CD4-positive, alpha-beta T cell treated with Interleukin-17A for 1 hour (primary cell): ENCODE results near the gene ZPR1.
"Not testable (repeated sequence)": the region's sequence is repeated elsewhere in the genome, so short reads cannot be mapped to it uniquely, and the experiment has no call there.

Experiments used
- DNase-seq: peaks from one replicate; pipeline ENCODE4 v3.0.0-alpha.2; 2020

Gene ZPR1

GRCh38 chr11:116792144-116792868 is 4.5 kb upstream of the ZPR1 start:
- no peak for DNase-seq

- no peak for DNase-seq
Observed at GRCh38 chr11:116791813-116792143, 4.0 kb upstream of the ZPR1 start, which contains the start of gene APOA5. APOA5 (minus strand) TSS chr11:116791879; CDS start chr11:116791860, 19 bp downstream.

- peak; percentile 79 for DNase-seq
Observed at GRCh38 chr11:116791002-116791812, 3.4 kb upstream of the ZPR1 start.

GRCh38 chr11:116790167-116791001 is 2.6 kb upstream of the ZPR1 start:
- no peak for DNase-seq

GRCh38 chr11:116788975-116789374 is 1.2 kb upstream of the ZPR1 start:
- DNase-seq, result no peak

- DNase-seq, result no peak
Observed at GRCh38 chr11:116788534-116788933, 711 bp upstream of the ZPR1 start.

- DNase-seq, result no peak
Observed at GRCh38 chr11:116787436-116787785, 412 bp downstream of the ZPR1 start.

- DNase-seq, result no peak
Observed at GRCh38 chr11:116786966-116787365, 857 bp downstream of the ZPR1 start.

GRCh38 chr11:116786326-116786725 is 1.5 kb downstream of the ZPR1 start:
- no peak for DNase-seq

- DNase-seq, result no peak
Observed at GRCh38 chr11:116782728-116783127, 5.1 kb downstream of the ZPR1 start.

GRCh38 chr11:116778556-116778955 is 9.3 kb downstream of the ZPR1 start:
- DNase-seq, result no peak

GRCh38 chr11:116777056-116777455 is 10.8 kb downstream of the ZPR1 start:
- DNase-seq, result no peak

- no peak for DNase-seq
Observed at GRCh38 chr11:116776522-116776984, 11.3 kb downstream of the ZPR1 start.

GRCh38 chr11:116775975-116776374 is 11.8 kb downstream of the ZPR1 start:
- no peak for DNase-seq

- DNase-seq, result no peak
Observed at GRCh38 chr11:116774661-116775060, 13.2 kb downstream of the ZPR1 start.

- DNase-seq, result peak; percentile 16
Observed at GRCh38 chr11:116773203-116774097, 14.4 kb downstream of the ZPR1 start.

GRCh38 chr11:116772443-116773202 is 15.2 kb downstream of the ZPR1 start, which contains the start of gene BUD13:
BUD13 (minus strand) TSS chr11:116772987; CDS start chr11:116772964, 23 bp downstream.
- DNase-seq, result peak; percentile 95

- no peak for DNase-seq
Observed at GRCh38 chr11:116771935-116772334, 15.9 kb downstream of the ZPR1 start.

- DNase-seq, result no peak
Observed at GRCh38 chr11:116762132-116762531, 25.7 kb downstream of the ZPR1 start.

- DNase-seq, result not testable (repeated sequence)
Observed at GRCh38 chr11:116756044-116756443, 31.8 kb downstream of the ZPR1 start.

GRCh38 chr11:116750070-116750718 is 37.6 kb downstream of the ZPR1 start:
- no peak for DNase-seq
